NCI-H2081 (cell line): ENCODE data around the gene ATXN2.
"Not testable (repeated sequence)": the region's sequence is repeated elsewhere in the genome, so short reads cannot be mapped to it uniquely, and the experiment has no call there.

Source experiments
- DNase-seq, 2 experiments: peaks; one replicate each; lab custom pipeline; 2025; lab: John Stamatoyannopoulos, UW

The ATXN2 gene

GRCh38 chr12:111494676-111495075 lies 104.4 kb downstream of the ATXN2 start:
- DNase-seq = no peak

GRCh38 chr12:111492979-111493378 lies 106.1 kb downstream of the ATXN2 start:
- not testable (repeated sequence) for DNase-seq

- no peak for DNase-seq
These were observed 110.3 kb downstream of the ATXN2 start for GRCh38 chr12:111488798-111489197.

- DNase-seq = no peak
These were observed 110.8 kb downstream of the ATXN2 start for GRCh38 chr12:111488271-111488670.

GRCh38 chr12:111482462-111482861 lies 116.7 kb downstream of the ATXN2 start:
- no peak for DNase-seq

- no peak for DNase-seq
These were observed 127.9 kb downstream of the ATXN2 start for GRCh38 chr12:111471236-111471635.

- no peak for DNase-seq
These were observed 129.7 kb downstream of the ATXN2 start for GRCh38 chr12:111469401-111469800.

GRCh38 chr12:111467857-111468241 lies 131.3 kb downstream of the ATXN2 start:
- DNase-seq = no peak

- DNase-seq = peak in 1 of 2 experiments; percentile 35
These were observed 131.8 kb downstream of the ATXN2 start for GRCh38 chr12:111467092-111467856.

GRCh38 chr12:111462210-111462769 lies 136.8 kb downstream of the ATXN2 start:
- no peak for DNase-seq

- DNase-seq = not testable (repeated sequence)
These were observed 139.0 kb downstream of the ATXN2 start for GRCh38 chr12:111460111-111460510.

GRCh38 chr12:111458546-111459172 lies 140.5 kb downstream of the ATXN2 start:
- DNase-seq = no peak

- DNase-seq = no peak
These were observed 141.5 kb downstream of the ATXN2 start for GRCh38 chr12:111457577-111457976.

- no peak for DNase-seq
These were observed 142.0 kb downstream of the ATXN2 start for GRCh38 chr12:111457071-111457470.

- DNase-seq = no peak
These were observed 143.4 kb downstream of the ATXN2 start for GRCh38 chr12:111455448-111456320.

GRCh38 chr12:111454716-111455447 lies 144.2 kb downstream of the ATXN2 start:
- no peak for DNase-seq

GRCh38 chr12:111454311-111454710 lies 144.8 kb downstream of the ATXN2 start:
- no peak for DNase-seq

GRCh38 chr12:111453071-111453989 lies 145.8 kb downstream of the ATXN2 start:
- no peak for DNase-seq

- peak; percentile 25 to 55 for DNase-seq
These were observed 147.4 kb downstream of the ATXN2 start for GRCh38 chr12:111451649-111452129.

GRCh38 chr12:111451232-111451631 lies 147.9 kb downstream of the ATXN2 start:
- DNase-seq = no peak
